GM19467 (cell line): ENCODE data around the gene TMED8.

Experiments used
- ATAC-seq: cut with Tn5 transposase; IDR thresholded peaks from one replicate; pipeline ENCODE4 v1.9.1; 2021; ENCODE audit warnings: mild to moderate bottlenecking, moderate library complexity; ENCODE audit not compliant: unreplicated experiment

Gene TMED8

GRCh38 chr14:77301103-77301502, 75.8 kb downstream of the TMED8 start:
- ATAC-seq: no peak

GRCh38 chr14:77299771-77300170, 77.1 kb downstream of the TMED8 start:
- no peak for ATAC-seq

- ATAC-seq: no peak
Observed at GRCh38 chr14:77296906-77297305, 80.0 kb downstream of the TMED8 start.

GRCh38 chr14:77296155-77296554, 80.7 kb downstream of the TMED8 start:
- no peak for ATAC-seq

- no peak for ATAC-seq
Observed at GRCh38 chr14:77290705-77291104, 86.2 kb downstream of the TMED8 start.

GRCh38 chr14:77286576-77286975, 90.3 kb downstream of the TMED8 start:
- ATAC-seq: no peak
